Measurements from ENCODE around the gene PI4KB. TPM values are rescaled to one million over a fixed set of nuclear protein-coding genes. Genes with fewer than 3 reads are reported as not detected.
A peak's percentile ranks its signal among the peaks of the same experiment; 100 is the strongest.

The PI4KB gene
- total and polyA plus RNA-seq, 9 of the 15 experiments (the other 6 are each of a cell fraction or from before 2014, with no cell fraction given), result 3.1 to 65.4 (median 45.1) TPM

GRCh38 chr1:151326619-151327222 lies 495 bp downstream of the PI4KB start (continued):
- no peak for TF ChIP-seq NFYB (IDR thresholded peaks at IDR 0.05; ENCODE audit: extremely low read depth, insufficient read length)
- TF ChIP-seq ZBTB2 (IDR thresholded peaks at IDR 0.05), result no peak
- 0 out of 2 replicates have a peak, but pooled peaks have one; percentile 3 for TF ChIP-seq ELF1 (tag; IDR thresholded peaks at IDR 0.05)
- TF ChIP-seq ZNF695 (CRISPR knock-in tag; IDR thresholded peaks at IDR 0.05), result no peak
- no peak for TF ChIP-seq ZNF263 (CRISPR knock-in tag; IDR thresholded peaks at IDR 0.05; ENCODE audit: borderline replicate concordance)
- TF ChIP-seq KAT7 (CRISPR knock-in tag; IDR thresholded peaks at IDR 0.05; ENCODE audit: borderline replicate concordance), result 0 out of 2 replicates have a peak, but pooled peaks have one; percentile 59
- TF ChIP-seq PHF20 (IDR thresholded peaks at IDR 0.05; ENCODE audit: partially characterized antibody), result peak; percentile 5
- TF ChIP-seq NCOA6 (IDR thresholded peaks at IDR 0.05), result no peak
- TF ChIP-seq ZBTB43 (CRISPR knock-in tag; IDR thresholded peaks at IDR 0.05), result no peak
- peak; percentile 10; the same call in 1 of the 2 replicates for TF ChIP-seq ELF4 (CRISPR knock-in tag; IDR thresholded peaks at IDR 0.05)
- TF ChIP-seq CUX1 (CRISPR knock-in tag; IDR thresholded peaks at IDR 0.05), result no peak
- TF ChIP-seq GTF2E2 (tag; IDR thresholded peaks at IDR 0.05), result 0 out of 2 replicates have a peak, but pooled peaks have one; percentile 22
- peak; percentile 73 for TF ChIP-seq ZNF740 (CRISPR knock-in tag; IDR thresholded peaks at IDR 0.05)
- no peak; a peak in 2 of 4 replicates for TF ChIP-seq ZNF740 (tag; IDR thresholded peaks at IDR 0.05)
- TF ChIP-seq EGR1 (conservative IDR thresholded peaks at IDR 0.05), result peak; percentile 43
- TF ChIP-seq E2F6 (IDR thresholded peaks at IDR 0.05; ENCODE audit: borderline replicate concordance in 1 of 2, extremely low read depth in 1 of 2, insufficient read depth in 1 of 2, insufficient read length in 1 of 2, low read depth in 1 of 2, low read length in 1 of 2, poor library complexity in 1 of 2, severe bottlenecking in 1 of 2), result no peak
- TF ChIP-seq LARP7 (IDR thresholded peaks at IDR 0.05), result 0 out of 2 replicates have a peak, but pooled peaks have one; percentile 12
- TF ChIP-seq SMARCA4 (IDR thresholded peaks at IDR 0.05), result no peak
